Measurements from ENCODE around the gene RPN2. TPM values are rescaled to one million over a fixed set of nuclear protein-coding genes. Genes with fewer than 3 reads are reported as not detected.
"Not testable (repeated sequence)": the region's sequence is repeated elsewhere in the genome, so short reads cannot be mapped to it uniquely, and the experiment has no call there.

RPN2 gene
- total RNA-seq, 1 donor from 2014 or later: 185 TPM

DNA sequence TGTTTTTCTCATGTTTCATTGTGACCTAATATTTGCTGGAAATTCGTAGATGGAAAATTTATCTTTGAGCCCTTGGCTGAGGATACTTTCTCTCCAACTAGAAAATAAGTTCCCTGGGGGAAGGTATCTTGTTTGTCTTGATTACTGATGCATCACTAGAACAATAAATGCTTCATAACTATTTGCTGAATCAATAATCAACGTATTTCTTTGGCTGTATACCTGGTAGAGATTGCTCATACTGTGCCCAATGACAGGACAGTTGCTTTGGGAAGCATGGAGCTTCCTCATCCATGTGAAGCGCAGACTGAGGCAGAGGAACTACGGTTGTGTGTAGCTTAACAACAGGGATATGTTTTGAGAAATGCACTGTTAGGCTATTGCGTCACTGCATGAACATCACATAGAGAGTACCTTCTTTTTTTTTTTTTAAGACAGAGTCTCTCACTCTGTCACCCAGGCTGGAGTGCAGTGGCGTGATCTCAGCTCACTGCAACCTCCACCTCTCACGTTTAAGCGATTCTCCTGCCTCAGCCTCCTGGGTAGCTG is 34.2 kb upstream of the RPN2 start:
- ATAC-seq (peak; percentile 45), DNase-seq (no peak)
- no peaks in the 10 kb centered on the region for H3K36me3 ChIP-seq
- H3K27ac ChIP-seq: no peak overlapping the region
- no peaks in the 10 kb centered on the region for H3K4me1 ChIP-seq
- H3K4me3 ChIP-seq: no peak overlapping the region
- no peaks in the 10 kb centered on the region for H3K27me3 ChIP-seq
- intact Hi-C loops (cut with DNase I): no loop called here
- TF ChIP-seq, protein P1, sequence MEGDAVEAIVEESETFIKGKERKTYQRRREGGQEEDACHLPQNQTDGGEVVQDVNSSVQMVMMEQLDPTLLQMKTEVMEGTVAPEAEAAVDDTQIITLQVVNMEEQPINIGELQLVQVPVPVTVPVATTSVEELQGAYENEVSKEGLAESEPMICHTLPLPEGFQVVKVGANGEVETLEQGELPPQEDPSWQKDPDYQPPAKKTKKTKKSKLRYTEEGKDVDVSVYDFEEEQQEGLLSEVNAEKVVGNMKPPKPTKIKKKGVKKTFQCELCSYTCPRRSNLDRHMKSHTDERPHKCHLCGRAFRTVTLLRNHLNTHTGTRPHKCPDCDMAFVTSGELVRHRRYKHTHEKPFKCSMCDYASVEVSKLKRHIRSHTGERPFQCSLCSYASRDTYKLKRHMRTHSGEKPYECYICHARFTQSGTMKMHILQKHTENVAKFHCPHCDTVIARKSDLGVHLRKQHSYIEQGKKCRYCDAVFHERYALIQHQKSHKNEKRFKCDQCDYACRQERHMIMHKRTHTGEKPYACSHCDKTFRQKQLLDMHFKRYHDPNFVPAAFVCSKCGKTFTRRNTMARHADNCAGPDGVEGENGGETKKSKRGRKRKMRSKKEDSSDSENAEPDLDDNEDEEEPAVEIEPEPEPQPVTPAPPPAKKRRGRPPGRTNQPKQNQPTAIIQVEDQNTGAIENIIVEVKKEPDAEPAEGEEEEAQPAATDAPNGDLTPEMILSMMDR (IDR thresholded peaks at IDR 0.05): no peak
- H3K9me3 ChIP-seq: no peaks in the 10 kb centered on the region

DNA sequence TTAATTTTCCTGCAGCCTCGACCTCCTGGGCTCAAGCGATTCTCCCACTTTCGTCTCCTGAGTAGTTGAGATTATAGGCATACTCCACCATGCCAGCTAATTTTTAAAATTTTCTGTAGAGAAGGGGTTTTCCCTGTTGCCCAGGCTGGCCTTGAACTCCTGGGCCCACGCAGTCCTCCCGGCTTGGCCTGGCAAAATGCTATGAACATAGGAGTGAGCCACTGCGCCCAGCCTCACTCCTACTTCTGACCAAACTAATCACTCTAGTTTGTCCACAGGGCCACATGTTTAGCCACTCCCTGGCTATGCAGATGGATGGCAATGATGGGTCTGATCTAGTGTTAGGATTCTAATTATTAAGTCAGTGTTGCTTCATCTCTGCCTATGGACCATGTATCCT is 31.9 kb upstream of the RPN2 start:
- no peak overlapping the region for H3K27ac ChIP-seq
- no peak overlapping the region for H3K4me3 ChIP-seq
- no peaks in the 10 kb centered on the region for H3K4me1 ChIP-seq
- H3K27me3 ChIP-seq: no peaks in the 10 kb centered on the region
- ATAC-seq (no peak), DNase-seq (no peak)
- intact Hi-C loops (cut with DNase I): no loop called here
- TF ChIP-seq, protein P1 (IDR thresholded peaks at IDR 0.05): no peak
- H3K36me3 ChIP-seq: no peaks in the 10 kb centered on the region
- H3K9me3 ChIP-seq: no peaks in the 10 kb centered on the region

DNA sequence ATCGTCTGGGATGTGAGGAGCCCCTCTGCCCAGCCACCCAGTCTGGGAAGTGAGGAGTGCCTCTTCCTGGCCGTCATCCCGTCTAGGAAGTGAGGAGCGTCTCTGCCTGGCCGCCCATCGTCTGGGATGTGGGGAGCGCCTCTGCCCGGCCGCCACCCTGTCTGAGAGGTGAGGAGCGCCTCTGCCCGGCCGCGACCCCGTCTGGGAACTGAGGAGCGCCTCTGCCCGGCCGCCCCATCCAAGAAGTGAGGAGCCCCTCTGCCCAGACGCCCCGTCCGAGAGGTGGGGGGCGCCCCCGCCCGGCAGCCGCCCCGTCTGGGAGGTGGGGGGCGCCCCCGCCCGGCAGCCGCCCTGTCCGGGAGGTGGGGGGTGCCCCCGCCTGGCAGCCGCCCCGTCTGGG is 28.3 kb upstream of the RPN2 start:
- H3K27ac ChIP-seq; intact Hi-C loops (cut with DNase I); H3K27me3 ChIP-seq; H3K4me3 ChIP-seq; DNase-seq; H3K9me3 ChIP-seq; H3K4me1 ChIP-seq; H3K36me3 ChIP-seq; ATAC-seq: not testable (repeated sequence)

DNA sequence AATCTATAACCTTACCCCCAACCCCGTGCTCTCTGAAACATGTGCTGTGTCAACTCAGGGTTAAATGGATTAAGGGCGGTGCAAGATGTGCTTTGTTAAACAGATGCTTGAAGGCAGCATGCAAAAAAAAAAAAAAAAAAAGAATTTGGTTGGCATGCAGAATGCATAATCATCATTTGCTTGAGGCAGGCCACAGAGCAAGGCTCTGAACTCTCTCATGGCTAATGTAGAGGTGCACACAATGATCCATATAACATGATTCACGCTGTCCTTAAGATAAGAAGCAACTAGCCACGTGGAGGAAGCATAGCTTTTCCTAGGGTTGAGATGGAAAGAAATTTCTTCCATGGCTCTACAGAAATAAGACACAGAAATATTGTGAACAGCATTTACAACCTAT is 27.6 kb upstream of the RPN2 start:
- TF ChIP-seq, protein P1 (IDR thresholded peaks at IDR 0.05): no peak
- ATAC-seq (no peak), DNase-seq (no peak)
- Histone ChIP-seq H3K36me3 (no peaks in the 10 kb centered on the region), H3K4me3 (no peak overlapping the region), H3K27me3 (no peaks in the 10 kb centered on the region), H3K27ac (no peak overlapping the region), H3K9me3 (no peaks in the 10 kb centered on the region), H3K4me1 (no peaks in the 10 kb centered on the region)
- intact Hi-C loops (cut with DNase I): no loop called here

DNA sequence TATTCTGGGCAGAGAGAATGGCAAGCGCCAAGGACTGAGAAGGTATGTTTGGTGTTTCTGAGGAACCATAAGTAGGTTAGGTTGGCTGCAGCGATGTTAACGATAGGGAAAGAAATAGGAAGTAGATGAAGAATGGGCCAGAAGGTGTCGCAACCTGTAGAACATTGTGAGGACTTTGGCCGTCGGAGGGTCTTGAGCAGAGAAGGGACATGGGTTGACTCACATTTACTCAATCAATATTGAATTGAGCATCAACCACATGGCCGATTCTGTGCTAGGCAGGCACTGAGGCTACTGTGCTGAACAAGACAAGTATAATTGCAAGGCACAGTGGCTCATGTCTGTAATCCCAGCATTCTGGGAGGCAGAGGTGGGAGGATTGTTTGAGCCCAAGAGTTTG is 26.8 kb upstream of the RPN2 start:
- H3K27ac ChIP-seq: no peak overlapping the region
- DNase-seq (no peak), ATAC-seq (no peak)
- H3K36me3 ChIP-seq: no peaks in the 10 kb centered on the region
- H3K27me3 ChIP-seq: no peaks in the 10 kb centered on the region
- H3K4me3 ChIP-seq: no peak overlapping the region
- TF ChIP-seq, protein P1 (IDR thresholded peaks at IDR 0.05): no peak
- no peaks in the 10 kb centered on the region for H3K9me3 ChIP-seq
- intact Hi-C loops (cut with DNase I): no loop called here
- H3K4me1 ChIP-seq: no peaks in the 10 kb centered on the region

DNA sequence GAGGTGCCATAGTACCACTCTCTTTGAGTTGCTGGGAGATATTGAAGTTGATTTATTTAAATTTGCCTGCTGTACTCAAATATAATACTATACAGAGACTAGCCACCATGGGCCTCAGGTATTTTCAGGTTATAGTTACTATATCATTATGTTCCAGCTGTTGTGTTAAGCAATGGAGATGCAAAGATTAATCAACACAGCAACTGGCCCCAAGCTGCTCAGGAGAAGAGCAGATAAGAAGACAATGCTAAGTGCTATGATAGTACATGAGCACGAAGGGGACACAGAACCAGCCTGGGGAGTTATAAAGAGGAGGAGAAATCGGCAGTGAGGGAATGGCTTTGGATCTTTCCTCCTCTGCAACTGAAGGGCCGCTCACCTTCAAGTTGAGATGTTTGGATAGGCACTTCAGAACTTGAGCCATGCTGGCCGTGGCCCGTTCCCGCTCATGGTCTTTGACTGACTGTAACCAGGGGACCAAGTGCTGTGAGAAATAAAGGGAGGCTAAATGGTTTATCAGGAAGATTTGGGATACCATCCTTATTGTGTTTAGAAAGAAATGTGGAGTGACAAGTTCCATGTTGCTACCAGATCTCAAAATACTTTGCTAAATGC is 24.3 kb upstream of the RPN2 start:
- H3K27ac ChIP-seq: no peak overlapping the region
- TF ChIP-seq, protein P1 (IDR thresholded peaks at IDR 0.05): no peak
- intact Hi-C loops (cut with DNase I): no loop called here
- no peaks in the 10 kb centered on the region for H3K9me3 ChIP-seq
- H3K4me1 ChIP-seq: no peaks in the 10 kb centered on the region
- no peak for DNase-seq
- no peak for ATAC-seq
- H3K36me3 ChIP-seq: no peaks in the 10 kb centered on the region
- H3K27me3 ChIP-seq: no peaks in the 10 kb centered on the region
- no peak overlapping the region for H3K4me3 ChIP-seq
